ENCODE results near the gene BCAN.

GRCh38 chr1:156619582-156619955, 22.3 kb upstream of the BCAN start:
- TF ChIP-seq POLR2A (IDR thresholded peaks at IDR 0.05; ENCODE audit: low read depth) (no peak), CTCF (IDR thresholded peaks at IDR 0.05) (no peak)
